ENCODE measurements around the gene NKAIN2. TPM values are rescaled to one million over a fixed set of nuclear protein-coding genes. Genes with fewer than 3 reads are reported as not detected.
A peak's percentile ranks its signal among the peaks of the same experiment; 100 is the strongest.

NKAIN2 gene
- total RNA-seq, 1 donor from 2014 or later, result not detected

DNA sequence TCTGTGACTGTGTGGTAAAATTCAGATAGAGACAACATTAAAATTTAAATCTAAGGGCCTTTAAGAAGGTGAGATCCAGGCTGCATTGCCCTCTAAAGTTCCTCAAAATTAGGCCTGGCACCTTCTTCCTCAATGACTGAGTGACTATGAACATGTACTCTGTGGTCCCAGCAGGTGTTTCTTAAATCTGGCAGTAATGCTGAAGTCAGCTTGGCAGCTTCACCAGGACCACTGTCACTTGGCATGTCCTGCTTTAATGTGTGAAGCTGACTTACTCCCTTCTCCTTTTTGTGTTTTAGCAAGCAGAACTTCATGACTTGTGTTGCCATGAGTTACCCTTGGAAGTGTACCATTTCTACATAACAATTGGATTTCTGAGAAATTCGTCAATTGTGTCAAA, 141.7 kb downstream of the NKAIN2 start:
- ATAC-seq (no peak), DNase-seq (no peak)
- Histone ChIP-seq H3K27ac (no peak overlapping the region), H3K36me3 (no peaks in the 10 kb centered on the region), H3K4me1 (no peaks in the 10 kb centered on the region), H3K27me3 (no peaks in the 10 kb centered on the region), H3K4me3 (no peak overlapping the region), H3K9me3 (no peaks in the 10 kb centered on the region)
- TF ChIP-seq, protein P1, sequence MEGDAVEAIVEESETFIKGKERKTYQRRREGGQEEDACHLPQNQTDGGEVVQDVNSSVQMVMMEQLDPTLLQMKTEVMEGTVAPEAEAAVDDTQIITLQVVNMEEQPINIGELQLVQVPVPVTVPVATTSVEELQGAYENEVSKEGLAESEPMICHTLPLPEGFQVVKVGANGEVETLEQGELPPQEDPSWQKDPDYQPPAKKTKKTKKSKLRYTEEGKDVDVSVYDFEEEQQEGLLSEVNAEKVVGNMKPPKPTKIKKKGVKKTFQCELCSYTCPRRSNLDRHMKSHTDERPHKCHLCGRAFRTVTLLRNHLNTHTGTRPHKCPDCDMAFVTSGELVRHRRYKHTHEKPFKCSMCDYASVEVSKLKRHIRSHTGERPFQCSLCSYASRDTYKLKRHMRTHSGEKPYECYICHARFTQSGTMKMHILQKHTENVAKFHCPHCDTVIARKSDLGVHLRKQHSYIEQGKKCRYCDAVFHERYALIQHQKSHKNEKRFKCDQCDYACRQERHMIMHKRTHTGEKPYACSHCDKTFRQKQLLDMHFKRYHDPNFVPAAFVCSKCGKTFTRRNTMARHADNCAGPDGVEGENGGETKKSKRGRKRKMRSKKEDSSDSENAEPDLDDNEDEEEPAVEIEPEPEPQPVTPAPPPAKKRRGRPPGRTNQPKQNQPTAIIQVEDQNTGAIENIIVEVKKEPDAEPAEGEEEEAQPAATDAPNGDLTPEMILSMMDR (IDR thresholded peaks at IDR 0.05), result no peak
- intact Hi-C loops (cut with DNase I), result no loop called here

DNA sequence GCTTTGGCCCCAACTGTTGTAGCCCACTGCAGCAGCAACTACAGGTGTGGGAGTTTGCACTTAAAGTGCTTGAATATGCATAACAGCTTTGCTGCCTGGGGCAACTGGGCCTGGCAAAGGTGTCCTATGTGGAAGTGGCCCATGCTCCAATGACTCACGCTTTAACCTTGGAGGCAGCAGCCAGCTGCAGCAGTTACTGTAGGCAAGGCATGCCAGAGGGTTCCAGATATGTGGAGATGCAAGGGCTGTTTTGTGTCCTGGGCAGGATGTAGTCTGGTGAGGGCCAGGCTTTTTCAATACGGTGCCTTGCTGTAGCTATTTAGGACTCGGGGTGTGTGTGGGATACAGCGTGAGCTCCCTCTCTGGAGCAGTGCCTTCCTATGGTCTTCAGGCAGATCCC, 150.3 kb downstream of the NKAIN2 start:
- Histone ChIP-seq H3K27ac (no peak overlapping the region), H3K4me1 (no peaks in the 10 kb centered on the region)

DNA sequence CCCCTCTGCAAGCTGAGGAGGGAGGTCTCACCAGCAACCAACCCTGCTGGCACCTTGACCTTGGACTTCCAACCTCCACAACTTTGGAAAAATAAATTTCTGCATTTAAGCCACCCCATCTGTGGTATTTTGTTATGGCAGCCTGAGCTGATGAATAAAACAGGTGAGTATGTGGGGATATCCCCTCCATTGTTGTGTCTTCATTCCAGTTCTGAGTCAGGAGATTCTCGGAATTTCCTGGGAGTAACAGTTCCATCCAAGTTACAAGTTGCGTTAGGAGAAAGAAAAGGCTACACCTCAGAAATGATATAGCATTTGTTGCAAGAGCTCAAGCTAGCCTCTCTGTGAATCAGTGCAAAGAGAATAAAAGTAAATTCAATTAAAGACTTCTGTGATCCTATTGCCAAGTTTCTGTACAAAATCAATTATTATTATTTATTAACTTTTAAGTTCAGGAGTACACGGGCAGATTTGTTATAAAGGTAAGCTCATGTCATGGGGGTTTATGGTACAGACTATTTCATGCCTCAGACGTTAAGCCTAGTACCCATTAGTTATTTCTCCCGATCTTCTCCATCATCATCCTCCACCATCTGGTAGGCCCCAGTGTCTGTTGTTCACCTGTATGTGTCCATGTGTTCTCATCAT, 153.0 kb downstream of the NKAIN2 start:
- H3K27ac ChIP-seq, result no peak overlapping the region
- H3K9me3 ChIP-seq, result no peaks in the 10 kb centered on the region
- TF ChIP-seq, protein P1 (IDR thresholded peaks at IDR 0.05), result no peak
- H3K36me3 ChIP-seq, result no peaks in the 10 kb centered on the region
- no peaks in the 10 kb centered on the region for H3K4me1 ChIP-seq
- no peak overlapping the region for H3K4me3 ChIP-seq
- H3K27me3 ChIP-seq, result no peaks in the 10 kb centered on the region
- intact Hi-C loops (cut with DNase I), result no loop called here
- no peak for ATAC-seq
- no peak for DNase-seq

More for the DNA sequence above, 150.3 kb downstream of the NKAIN2 start:
- Histone ChIP-seq H3K36me3 (no peaks in the 10 kb centered on the region), H3K27me3 (no peaks in the 10 kb centered on the region), H3K9me3 (no peaks in the 10 kb centered on the region), H3K4me3 (no peak overlapping the region)
- ATAC-seq, result peak; percentile 17
- no peak for DNase-seq
- intact Hi-C loops (cut with DNase I), result no loop called here
- TF ChIP-seq, protein P1 (IDR thresholded peaks at IDR 0.05), result no peak

DNA sequence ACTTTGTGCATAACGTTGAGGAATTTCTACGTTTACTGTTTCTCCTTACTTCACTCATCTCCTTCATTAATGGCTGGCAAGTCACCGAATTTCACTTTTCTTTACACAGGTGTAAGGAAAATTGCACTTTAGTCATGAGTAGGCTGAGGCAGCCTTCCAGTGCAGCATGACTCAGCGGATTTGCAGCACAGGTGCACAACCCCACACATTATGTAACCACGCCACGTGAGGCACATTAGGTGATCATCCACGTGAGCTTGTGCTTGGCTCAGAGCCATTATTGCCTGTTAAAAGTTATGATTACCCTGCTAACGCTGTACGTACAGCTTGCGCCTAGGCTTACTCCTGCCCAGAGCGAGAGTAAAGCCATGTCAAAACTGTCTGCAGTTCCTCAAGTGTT, 158.8 kb downstream of the NKAIN2 start:
- H3K27me3 ChIP-seq, result no peaks in the 10 kb centered on the region
- ATAC-seq (peak; percentile 88), DNase-seq (peak; percentile 83)
- intact Hi-C loops (cut with DNase I), result no loop called here
- H3K9me3 ChIP-seq, result no peaks in the 10 kb centered on the region
- TF ChIP-seq, protein P1 (IDR thresholded peaks at IDR 0.05), result no peak
- no peaks in the 10 kb centered on the region for H3K4me1 ChIP-seq
- H3K4me3 ChIP-seq, result no peak overlapping the region
- H3K27ac ChIP-seq, result no peak overlapping the region
- no peaks in the 10 kb centered on the region for H3K36me3 ChIP-seq

DNA sequence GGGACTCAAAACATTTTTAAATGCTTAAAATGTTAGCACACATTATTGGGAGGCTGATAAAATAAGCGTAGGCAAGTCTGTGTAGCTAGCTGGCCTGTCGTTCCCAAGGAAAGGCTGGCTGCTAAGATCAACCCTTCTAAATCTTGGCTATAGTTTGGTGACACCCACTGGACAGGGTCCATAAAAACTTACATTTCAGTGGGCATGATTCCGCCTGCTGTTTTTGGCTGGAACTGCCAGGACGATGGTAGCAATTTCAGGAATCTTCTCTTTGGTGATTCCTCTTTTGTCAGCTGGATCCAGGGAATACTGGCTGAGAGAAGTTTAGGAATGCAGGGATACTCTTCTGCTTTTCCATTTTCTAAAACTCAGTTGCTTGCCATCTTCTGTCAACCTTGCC, 162.2 kb downstream of the NKAIN2 start:
- TF ChIP-seq, protein P1 (IDR thresholded peaks at IDR 0.05), result no peak
- DNase-seq (no peak), ATAC-seq (no peak)
- no peaks in the 10 kb centered on the region for H3K4me1 ChIP-seq
- H3K27ac ChIP-seq, result no peak overlapping the region
- H3K4me3 ChIP-seq, result no peak overlapping the region
- H3K27me3 ChIP-seq, result no peaks in the 10 kb centered on the region
- no peaks in the 10 kb centered on the region for H3K9me3 ChIP-seq
- no peaks in the 10 kb centered on the region for H3K36me3 ChIP-seq
- intact Hi-C loops (cut with DNase I), result no loop called here

DNA sequence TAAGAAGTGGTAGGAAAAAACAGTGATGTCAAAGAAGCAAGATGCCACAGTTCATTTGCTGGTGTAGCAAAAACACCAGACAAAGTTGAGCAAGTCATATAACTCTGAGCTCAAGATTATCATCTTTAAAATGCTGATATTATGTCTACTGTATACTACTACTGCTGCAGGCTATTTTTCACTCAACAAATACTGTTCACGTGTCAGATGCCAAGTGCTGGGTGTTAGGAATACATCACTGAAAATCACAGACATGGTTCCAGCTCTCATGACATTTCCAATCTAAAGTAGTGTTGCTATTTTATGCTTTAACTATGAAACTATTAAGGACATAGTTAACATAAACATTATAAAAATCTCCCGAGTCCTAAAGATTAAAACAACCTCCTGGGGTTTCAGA, 163.0 kb downstream of the NKAIN2 start:
- ATAC-seq (no peak), DNase-seq (no peak)
- H3K27ac ChIP-seq, result no peak overlapping the region
- no peaks in the 10 kb centered on the region for H3K27me3 ChIP-seq
- no peaks in the 10 kb centered on the region for H3K9me3 ChIP-seq
- no peaks in the 10 kb centered on the region for H3K4me1 ChIP-seq
- intact Hi-C loops (cut with DNase I), result no loop called here
- no peak overlapping the region for H3K4me3 ChIP-seq
- TF ChIP-seq, protein P1 (IDR thresholded peaks at IDR 0.05), result no peak
- H3K36me3 ChIP-seq, result no peaks in the 10 kb centered on the region
